Lower lobe of right lung (tissue), 2 donors: Measurements from ENCODE around the gene USP53. TPM values are rescaled to one million over a fixed set of nuclear protein-coding genes. Genes with fewer than 3 reads are reported as not detected.
A peak's percentile ranks its signal among the peaks of the same experiment; 100 is the strongest.

ENCODE experiments used
- ATAC-seq, 2 donors: fragments of 200-7000 bp; cut with Tn5 transposase; one replicate each; pipeline ENCODE4 v1.9.1; 2020 to 2022; ENCODE audit warnings: mild to moderate bottlenecking in 2 of 2, moderate library complexity in 2 of 2
- DNase-seq: peaks from one replicate; pipeline ENCODE4 v3.0.0-alpha.2; 2020
- H3K27ac ChIP-seq: fragments of 200-600 bp; one replicate; pipeline ENCODE4 v1.8.0; 2022
- H3K27me3 ChIP-seq: fragments of 200-600 bp; one replicate; pipeline ENCODE4 v1.8.0; 2022; ENCODE audit warnings: low read depth
- H3K36me3 ChIP-seq: fragments of 200-600 bp; one replicate; pipeline ENCODE4 v1.8.0; 2022; ENCODE audit warnings: mild to moderate bottlenecking
- H3K4me1 ChIP-seq: fragments of 200-600 bp; one replicate; pipeline ENCODE4 v1.8.0; 2022
- H3K4me3 ChIP-seq: fragments of 200-600 bp; one replicate; pipeline ENCODE4 v1.8.0; 2022; ENCODE audit warnings: mild to moderate bottlenecking
- H3K9me3 ChIP-seq: fragments of 200-600 bp; one replicate; pipeline ENCODE4 v1.8.0; 2022
- intact Hi-C: fragments of 100-400 bp; cut with DNase I; formaldehyde crosslinking; loops from one replicate; pipeline ENCODE4 v1.11.0; 2022
- total RNA-seq: library from RNA; stranded (reverse); fragmentation: NEBNext Ultra II Directional; extraction: Animal tissue kit (Norgen Biotek cat#: 25700); gene quantifications from one replicate; pipeline ENCODE4 v1.2.1, GENCODE V29; 2021
- TF ChIP-seq, protein P1 (sequence below): fragments of 200-600 bp; IDR thresholded peaks from one replicate; pipeline ENCODE4 v1.8.0; 2022; ENCODE audit warnings: antibody characterized with exemption, mild to moderate bottlenecking
- donor health status: DM: no; HTN: yes; CAD: no; lungs with severe emphysema.

USP53 gene
- total RNA-seq, 1 donor from 2014 or later, result 45.8 TPM

DNA sequence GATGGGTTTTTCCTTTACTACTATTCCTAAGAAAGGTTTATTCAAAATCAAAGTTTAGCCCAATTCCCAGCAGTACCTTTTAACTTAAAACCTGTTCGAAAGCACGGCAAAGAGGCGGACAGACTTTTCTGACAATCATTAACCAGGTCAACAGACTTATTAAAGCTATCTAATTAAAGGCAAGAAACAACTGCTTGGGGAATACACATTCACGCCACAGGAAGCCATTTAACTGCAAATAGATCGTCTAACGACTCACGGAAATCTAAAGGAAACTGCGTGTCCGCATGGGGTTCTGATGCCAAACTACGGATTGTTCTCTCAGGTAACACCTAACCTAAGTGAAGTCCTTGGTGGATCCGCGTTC is 663 bp upstream of the USP53 start:
- DNase-seq (no peak), ATAC-seq (peak; percentile 0 to 13)
- Histone ChIP-seq H3K4me3 (peak overlapping the region; percentile 83), H3K27me3 (no peaks in the 10 kb centered on the region), H3K27ac (peak overlapping the region; percentile 95), H3K36me3 (no peaks in the 10 kb centered on the region), H3K9me3 (no peaks in the 10 kb centered on the region), H3K4me1 (peaks cover 5% of the 10 kb centered on the region)
- TF ChIP-seq, protein P1, sequence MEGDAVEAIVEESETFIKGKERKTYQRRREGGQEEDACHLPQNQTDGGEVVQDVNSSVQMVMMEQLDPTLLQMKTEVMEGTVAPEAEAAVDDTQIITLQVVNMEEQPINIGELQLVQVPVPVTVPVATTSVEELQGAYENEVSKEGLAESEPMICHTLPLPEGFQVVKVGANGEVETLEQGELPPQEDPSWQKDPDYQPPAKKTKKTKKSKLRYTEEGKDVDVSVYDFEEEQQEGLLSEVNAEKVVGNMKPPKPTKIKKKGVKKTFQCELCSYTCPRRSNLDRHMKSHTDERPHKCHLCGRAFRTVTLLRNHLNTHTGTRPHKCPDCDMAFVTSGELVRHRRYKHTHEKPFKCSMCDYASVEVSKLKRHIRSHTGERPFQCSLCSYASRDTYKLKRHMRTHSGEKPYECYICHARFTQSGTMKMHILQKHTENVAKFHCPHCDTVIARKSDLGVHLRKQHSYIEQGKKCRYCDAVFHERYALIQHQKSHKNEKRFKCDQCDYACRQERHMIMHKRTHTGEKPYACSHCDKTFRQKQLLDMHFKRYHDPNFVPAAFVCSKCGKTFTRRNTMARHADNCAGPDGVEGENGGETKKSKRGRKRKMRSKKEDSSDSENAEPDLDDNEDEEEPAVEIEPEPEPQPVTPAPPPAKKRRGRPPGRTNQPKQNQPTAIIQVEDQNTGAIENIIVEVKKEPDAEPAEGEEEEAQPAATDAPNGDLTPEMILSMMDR, result no peak
- intact Hi-C loops, result no loop called here

DNA sequence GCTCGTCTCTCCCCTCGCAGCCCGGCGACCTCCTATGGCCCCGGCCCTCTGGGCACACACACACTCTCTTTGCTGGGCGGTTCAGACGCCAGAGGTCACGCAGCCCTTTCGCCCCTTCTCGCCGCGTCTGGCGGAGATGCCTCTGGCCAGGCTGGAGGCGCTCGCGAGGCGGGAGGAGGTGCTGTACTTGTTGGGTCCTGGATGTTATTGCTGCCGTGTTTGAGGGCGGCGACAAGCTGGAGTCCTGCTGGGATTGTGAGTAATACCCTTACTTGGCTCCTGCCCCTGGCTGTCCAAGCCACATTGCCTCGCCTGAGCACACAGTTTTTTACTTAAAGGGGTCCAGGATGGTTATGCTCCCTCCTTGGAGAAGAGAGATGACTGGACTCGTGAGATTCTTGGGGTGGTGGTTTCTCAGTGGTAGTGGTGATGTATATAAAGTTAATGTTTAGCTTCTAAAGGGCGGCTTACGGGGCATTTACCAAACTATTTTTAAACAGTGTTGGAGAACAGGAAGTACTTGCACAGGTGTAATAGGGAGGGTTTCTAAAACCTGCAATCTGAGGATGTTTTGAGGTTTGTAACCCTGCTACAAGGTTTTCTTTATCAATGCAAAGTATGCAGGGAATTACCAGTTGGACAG is 572 bp downstream of the USP53 start:
- peaks cover 5% of the 10 kb centered on the region for H3K4me1 ChIP-seq
- H3K27ac ChIP-seq, result peak overlapping the region; percentile 95
- TF ChIP-seq, protein P1, result peak; percentile 36
- peak overlapping the region; percentile 83 for H3K4me3 ChIP-seq
- intact Hi-C loops, result no loop called here
- H3K36me3 ChIP-seq, result peaks cover 11% of the 10 kb centered on the region
- no peaks in the 10 kb centered on the region for H3K27me3 ChIP-seq
- ATAC-seq (peak; percentile 87 to 90), DNase-seq (peak; percentile 90)
- H3K9me3 ChIP-seq, result no peaks in the 10 kb centered on the region

DNA sequence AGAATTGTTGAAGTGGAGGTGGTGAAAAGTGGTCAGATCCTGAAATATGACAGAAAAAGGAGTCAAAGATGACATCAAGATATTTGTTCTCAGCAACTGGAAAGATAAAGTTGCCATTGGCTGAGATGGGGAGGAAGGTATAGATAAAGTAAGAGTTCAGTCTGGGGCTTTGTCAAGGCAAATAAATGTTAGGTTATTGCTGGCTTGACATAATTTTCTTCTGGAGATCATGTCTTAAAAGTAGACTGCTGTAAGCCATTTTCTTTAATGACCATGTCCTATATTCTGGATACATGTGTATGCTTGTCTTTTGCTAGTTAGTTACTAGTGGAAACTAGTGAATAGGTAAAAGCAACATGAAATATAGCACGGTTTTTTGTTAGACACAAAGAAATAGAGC is 5.6 kb downstream of the USP53 start:
- H3K4me3 ChIP-seq, result peak overlapping the region; percentile 83
- intact Hi-C loops, result no loop called here
- H3K9me3 ChIP-seq, result no peaks in the 10 kb centered on the region
- TF ChIP-seq, protein P1, result no peak
- H3K27me3 ChIP-seq, result no peaks in the 10 kb centered on the region
- no peak for DNase-seq
- no peak for ATAC-seq
- H3K36me3 ChIP-seq, result peaks cover 35% of the 10 kb centered on the region
- H3K4me1 ChIP-seq, result no peaks in the 10 kb centered on the region
- no peak overlapping the region for H3K27ac ChIP-seq

DNA sequence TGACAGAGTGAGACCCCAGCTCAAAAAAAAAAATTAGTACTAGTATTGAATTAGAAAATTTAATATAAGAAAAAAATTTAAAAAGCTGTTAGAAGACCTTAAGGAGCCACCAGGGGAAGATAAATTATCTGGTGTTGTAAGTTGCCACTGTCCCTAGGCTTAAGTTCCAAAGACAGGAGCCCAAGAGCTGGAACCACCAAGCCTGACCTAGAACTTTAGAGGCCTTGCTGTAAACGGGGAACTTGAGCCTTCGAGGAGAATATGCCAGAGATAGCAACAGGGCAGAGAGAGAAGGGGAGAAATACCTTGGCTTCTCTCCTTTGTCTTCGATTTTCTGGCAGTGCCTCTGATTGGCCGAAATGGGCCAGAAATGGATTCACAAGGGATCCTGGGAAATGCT is 8.9 kb downstream of the USP53 start:
- Histone ChIP-seq H3K4me3 (no peak overlapping the region), H3K9me3 (no peaks in the 10 kb centered on the region), H3K4me1 (no peaks in the 10 kb centered on the region), H3K27me3 (no peaks in the 10 kb centered on the region), H3K36me3 (peaks cover 41% of the 10 kb centered on the region), H3K27ac (no peak overlapping the region)
- TF ChIP-seq, protein P1, result no peak
- DNase-seq (no peak), ATAC-seq (no peak)
- intact Hi-C loops, result no loop called here

DNA sequence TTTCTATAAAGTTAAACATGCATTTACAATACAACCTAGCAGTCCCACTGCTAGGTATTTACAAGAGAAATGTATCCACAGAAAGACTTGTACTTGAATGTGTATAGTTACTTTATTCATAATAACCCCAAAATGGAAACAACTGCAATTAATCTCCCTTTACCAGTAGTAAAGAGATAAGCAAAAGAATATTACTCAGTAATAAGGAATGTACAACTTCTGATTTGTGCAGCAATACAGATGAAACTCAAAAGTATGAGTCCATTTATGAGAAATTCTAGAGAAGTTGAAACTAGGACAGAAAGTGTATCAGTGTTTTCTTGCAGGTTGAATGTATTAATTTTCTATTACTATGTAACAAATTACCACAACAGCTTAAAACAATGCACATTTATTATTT is 15.2 kb downstream of the USP53 start:
- intact Hi-C loops, result no loop called here
- peaks cover 19% of the 10 kb centered on the region for H3K36me3 ChIP-seq
- no peak for ATAC-seq
- H3K27me3 ChIP-seq, result no peaks in the 10 kb centered on the region
- DNase-seq, result no peak
- H3K9me3 ChIP-seq, result no peaks in the 10 kb centered on the region
- peaks cover 8% of the 10 kb centered on the region for H3K4me1 ChIP-seq
- H3K4me3 ChIP-seq, result no peak overlapping the region
- TF ChIP-seq, protein P1, result no peak
- no peak overlapping the region for H3K27ac ChIP-seq
